ENCODE measurements around the gene PNPLA3.

Gene PNPLA3

GRCh38 chr22:43885319-43885671, 38.3 kb upstream of the PNPLA3 start:
- Histone ChIP-seq H3K4me2 (ENCODE audit: low read length) (no peak overlapping the region), H3K18ac (ENCODE audit: low read length) (no peak overlapping the region), H2BK120ac (ENCODE audit: insufficient read depth, low read length, poor library complexity) (no peak overlapping the region), H3K27me3 (ENCODE audit: insufficient read depth, low read length) (no peaks in the 10 kb centered on the region), H3K27ac (ENCODE audit: low read depth, low read length) (no peak overlapping the region), H2AFZ (ENCODE audit: insufficient read depth, low read length, poor library complexity) (no peak overlapping the region), H3K4me1 (ENCODE audit: control insufficient read depth in 1 of 2, insufficient read depth in 2 of 2, low read length in 2 of 2) (no peaks in the 10 kb centered on the region), H4K91ac (ENCODE audit: low read depth, low read length) (no peak overlapping the region), H2AK5ac (ENCODE audit: low read length) (no peak overlapping the region), H3K4ac (ENCODE audit: low read depth, low read length) (no peak overlapping the region), H3K14ac (ENCODE audit: low read length) (no peak overlapping the region), H3K9ac (ENCODE audit: low read length) (no peak overlapping the region), H3K23ac (ENCODE audit: low read length) (no peak overlapping the region), H4K8ac (ENCODE audit: low read depth, low read length) (no peak overlapping the region), H2BK5ac (ENCODE audit: low read depth, low read length, poor library complexity) (no peak overlapping the region), H3K79me1 (ENCODE audit: low read length) (no peaks in the 10 kb centered on the region), H4K12ac (ENCODE audit: low read depth, low read length) (no peak overlapping the region), H3K4me3 (ENCODE audit: low read depth, low read length) (no peak overlapping the region), H3K79me2 (ENCODE audit: control insufficient read depth, insufficient read depth, low read length, poor library complexity) (no peaks in the 10 kb centered on the region), H3K36me3 (ENCODE audit: control insufficient read depth in 1 of 2, insufficient read depth in 2 of 2, low read length in 2 of 2) (no peaks in the 10 kb centered on the region), H3K9me3 (ENCODE audit: insufficient read depth, low read depth, low read length) (no peaks in the 10 kb centered on the region), H2BK12ac (ENCODE audit: low read length) (no peak overlapping the region)
- no peak for DNase-seq
- WGBS (ENCODE audit: extremely low coverage, insufficient coverage, insufficient read length), result no CpG with 5 or more reads among the region's 7 CpGs

GRCh38 chr22:43885786-43886185, 37.8 kb upstream of the PNPLA3 start:
- H3K27me3 ChIP-seq (ENCODE audit: insufficient read depth, low read length), result peaks cover 4% of the 10 kb centered on the region
- H2AFZ ChIP-seq (ENCODE audit: insufficient read depth, low read length, poor library complexity), result no peak overlapping the region
- no peak overlapping the region for H2BK120ac ChIP-seq (ENCODE audit: insufficient read depth, low read length, poor library complexity)
- H3K4ac ChIP-seq (ENCODE audit: low read depth, low read length), result no peak overlapping the region
- H3K27ac ChIP-seq (ENCODE audit: low read depth, low read length), result no peak overlapping the region
- no peak overlapping the region for H2BK12ac ChIP-seq (ENCODE audit: low read length)
- no peak overlapping the region for H3K9ac ChIP-seq (ENCODE audit: low read length)
- H2AK5ac ChIP-seq (ENCODE audit: low read length), result no peak overlapping the region
- no peak overlapping the region for H2BK5ac ChIP-seq (ENCODE audit: low read depth, low read length, poor library complexity)
- H3K79me2 ChIP-seq (ENCODE audit: control insufficient read depth, insufficient read depth, low read length, poor library complexity), result no peaks in the 10 kb centered on the region
- no peak overlapping the region for H4K8ac ChIP-seq (ENCODE audit: low read depth, low read length)
- H3K4me2 ChIP-seq (ENCODE audit: low read length), result no peak overlapping the region
- H3K36me3 ChIP-seq (ENCODE audit: control insufficient read depth in 1 of 2, insufficient read depth in 2 of 2, low read length in 2 of 2), result no peaks in the 10 kb centered on the region
- no peaks in the 10 kb centered on the region for H3K9me3 ChIP-seq (ENCODE audit: insufficient read depth, low read depth, low read length)
- H3K4me3 ChIP-seq (ENCODE audit: low read depth, low read length), result no peak overlapping the region
- H3K18ac ChIP-seq (ENCODE audit: low read length), result no peak overlapping the region
- no peak overlapping the region for H4K12ac ChIP-seq (ENCODE audit: low read depth, low read length)
- no peaks in the 10 kb centered on the region for H3K4me1 ChIP-seq (ENCODE audit: control insufficient read depth in 1 of 2, insufficient read depth in 2 of 2, low read length in 2 of 2)
- no peaks in the 10 kb centered on the region for H3K79me1 ChIP-seq (ENCODE audit: low read length)
- H3K23ac ChIP-seq (ENCODE audit: low read length), result no peak overlapping the region
- DNase-seq, result no peak
- no peak overlapping the region for H4K91ac ChIP-seq (ENCODE audit: low read depth, low read length)
- no peak overlapping the region for H3K14ac ChIP-seq (ENCODE audit: low read length)
- WGBS (ENCODE audit: extremely low coverage, insufficient coverage, insufficient read length), result no CpG with 5 or more reads among the region's 6 CpGs

- Histone ChIP-seq H2BK5ac (ENCODE audit: low read depth, low read length, poor library complexity) (no peak overlapping the region), H3K9me3 (ENCODE audit: insufficient read depth, low read depth, low read length) (no peaks in the 10 kb centered on the region), H3K36me3 (ENCODE audit: control insufficient read depth in 1 of 2, insufficient read depth in 2 of 2, low read length in 2 of 2) (no peaks in the 10 kb centered on the region), H3K9ac (ENCODE audit: low read length) (no peak overlapping the region), H2BK120ac (ENCODE audit: insufficient read depth, low read length, poor library complexity) (no peak overlapping the region), H2AFZ (ENCODE audit: insufficient read depth, low read length, poor library complexity) (no peak overlapping the region), H4K91ac (ENCODE audit: low read depth, low read length) (no peak overlapping the region), H3K27ac (ENCODE audit: low read depth, low read length) (no peak overlapping the region), H2AK5ac (ENCODE audit: low read length) (no peak overlapping the region), H4K8ac (ENCODE audit: low read depth, low read length) (no peak overlapping the region), H4K12ac (ENCODE audit: low read depth, low read length) (no peak overlapping the region), H3K18ac (ENCODE audit: low read length) (no peak overlapping the region), H3K4me1 (ENCODE audit: control insufficient read depth in 1 of 2, insufficient read depth in 2 of 2, low read length in 2 of 2) (no peaks in the 10 kb centered on the region), H3K79me1 (ENCODE audit: low read length) (no peaks in the 10 kb centered on the region), H3K23ac (ENCODE audit: low read length) (no peak overlapping the region), H3K4me2 (ENCODE audit: low read length) (no peak overlapping the region), H3K4me3 (ENCODE audit: low read depth, low read length) (no peak overlapping the region), H3K27me3 (ENCODE audit: insufficient read depth, low read length) (peaks cover 9% of the 10 kb centered on the region), H3K4ac (ENCODE audit: low read depth, low read length) (no peak overlapping the region), H3K14ac (ENCODE audit: low read length) (no peak overlapping the region), H3K79me2 (ENCODE audit: control insufficient read depth, insufficient read depth, low read length, poor library complexity) (no peaks in the 10 kb centered on the region), H2BK12ac (ENCODE audit: low read length) (no peak overlapping the region)
- no CpG with 5 or more reads among the region's 8 CpGs for WGBS (ENCODE audit: extremely low coverage, insufficient coverage, insufficient read length)
- no peak for DNase-seq
These were observed 37.4 kb upstream of the PNPLA3 start for GRCh38 chr22:43886231-43886630.

- H3K79me2 ChIP-seq (ENCODE audit: control insufficient read depth, insufficient read depth, low read length, poor library complexity), result no peaks in the 10 kb centered on the region
- no peak overlapping the region for H4K12ac ChIP-seq (ENCODE audit: low read depth, low read length)
- no peak overlapping the region for H2AFZ ChIP-seq (ENCODE audit: insufficient read depth, low read length, poor library complexity)
- DNase-seq, result no peak
- H3K23ac ChIP-seq (ENCODE audit: low read length), result no peak overlapping the region
- peaks cover 0 to 4% of the 10 kb centered on the region in 2 experiments for H3K4me1 ChIP-seq (ENCODE audit: control insufficient read depth in 1 of 2, insufficient read depth in 2 of 2, low read length in 2 of 2)
- H3K18ac ChIP-seq (ENCODE audit: low read length), result no peak overlapping the region
- no peak overlapping the region for H3K27ac ChIP-seq (ENCODE audit: low read depth, low read length)
- H3K4me3 ChIP-seq (ENCODE audit: low read depth, low read length), result no peak overlapping the region
- H3K79me1 ChIP-seq (ENCODE audit: low read length), result no peaks in the 10 kb centered on the region
- H2BK5ac ChIP-seq (ENCODE audit: low read depth, low read length, poor library complexity), result no peak overlapping the region
- no peak overlapping the region for H3K4me2 ChIP-seq (ENCODE audit: low read length)
- no peaks in the 10 kb centered on the region for H3K9me3 ChIP-seq (ENCODE audit: insufficient read depth, low read depth, low read length)
- no peaks in the 10 kb centered on the region for H3K36me3 ChIP-seq (ENCODE audit: control insufficient read depth in 1 of 2, insufficient read depth in 2 of 2, low read length in 2 of 2)
- no CpG with 5 or more reads among the region's 4 CpGs for WGBS (ENCODE audit: extremely low coverage, insufficient coverage, insufficient read length)
- H4K91ac ChIP-seq (ENCODE audit: low read depth, low read length), result no peak overlapping the region
- no peak overlapping the region for H2BK12ac ChIP-seq (ENCODE audit: low read length)
- H3K27me3 ChIP-seq (ENCODE audit: insufficient read depth, low read length), result peaks cover 20% of the 10 kb centered on the region
- H3K4ac ChIP-seq (ENCODE audit: low read depth, low read length), result no peak overlapping the region
- no peak overlapping the region for H3K9ac ChIP-seq (ENCODE audit: low read length)
- H2BK120ac ChIP-seq (ENCODE audit: insufficient read depth, low read length, poor library complexity), result no peak overlapping the region
- no peak overlapping the region for H2AK5ac ChIP-seq (ENCODE audit: low read length)
- H3K14ac ChIP-seq (ENCODE audit: low read length), result no peak overlapping the region
- no peak overlapping the region for H4K8ac ChIP-seq (ENCODE audit: low read depth, low read length)
These were observed 36.2 kb upstream of the PNPLA3 start for GRCh38 chr22:43887391-43887790.
